Brain microvascular endothelial cell (primary cell): ENCODE measurements around the gene CLINT1.

Experiments
- DNase-seq: peaks from one replicate; pipeline ENCODE4 v3.0.0-alpha.2; 2020
- H3K27ac ChIP-seq: fragments of 250-450 bp; sonication (Bioruptor Pico); 2 replicates; pipeline ENCODE4 v1.5.1; 2020; ENCODE audit warnings: mild to moderate bottlenecking, moderate library complexity
- H3K27me3 ChIP-seq: fragments of 250-450 bp; sonication (Bioruptor Pico); replicated peaks from 2 replicates; pipeline ENCODE4 v1.5.1; 2020; ENCODE audit warnings: mild to moderate bottlenecking
- H3K36me3 ChIP-seq: fragments of 250-450 bp; sonication (Bioruptor Pico); replicated peaks from 2 replicates; pipeline ENCODE4 v1.5.1; 2020; ENCODE audit warnings: mild to moderate bottlenecking
- H3K4me3 ChIP-seq: 2 replicates; pipeline ENCODE4 v1.5.1; 2011; ENCODE audit warnings: low read depth, mild to moderate bottlenecking, control low read depth, low read length, moderate library complexity
- in situ Hi-C: cut with HindIII; loops from 2 replicates; pipeline ENCODE4 v1.10.0; 2017; ENCODE audit warnings: low sequenced_read_pairs, low pct_ligation_motif_present
- TF ChIP-seq, protein P1 (sequence below): IDR thresholded peaks from 2 replicates; pipeline ENCODE4 v1.5.1; 2011; ENCODE audit warnings: low read depth, mild to moderate bottlenecking, moderate library complexity, low read length, control low read depth, inconsistent platforms; ENCODE audit errors: missing control alignments

The CLINT1 gene

DNA sequence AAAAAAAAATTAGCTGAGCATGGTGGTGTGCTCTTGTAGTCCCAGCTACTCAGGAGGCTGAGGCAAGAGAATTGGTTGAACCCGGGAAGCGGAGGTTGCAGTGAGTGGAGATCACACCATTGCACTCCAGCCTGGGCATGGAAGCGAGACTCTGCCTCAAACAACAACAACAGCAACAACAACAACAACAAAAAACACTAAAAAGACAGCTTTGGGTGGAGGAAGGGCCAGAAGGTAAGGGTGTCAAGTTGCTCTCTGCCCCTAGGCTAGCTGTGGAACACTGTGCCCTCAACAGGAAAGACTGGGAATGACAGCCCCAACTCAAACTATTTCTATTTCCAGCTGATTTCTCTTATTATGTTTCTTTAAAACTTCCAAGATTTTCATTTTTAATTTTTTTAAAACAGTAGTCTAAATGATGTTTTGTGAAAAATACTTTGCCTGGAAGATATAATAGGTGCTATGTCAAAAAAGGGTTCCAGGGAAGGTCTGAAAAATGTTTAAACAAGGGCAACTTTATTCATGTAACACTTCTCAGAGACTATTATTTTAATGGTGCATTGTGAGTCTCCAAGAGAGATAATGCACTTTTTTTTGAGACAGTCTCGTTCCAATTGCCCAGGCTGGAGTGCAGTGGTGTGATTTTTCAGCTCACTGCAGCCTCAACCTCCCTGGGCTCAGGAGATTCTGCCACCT lies 29.9 kb downstream of the CLINT1 start:
- no peak for DNase-seq
- H3K36me3 ChIP-seq: no peaks in the 10 kb centered on the region
- in situ Hi-C loops: no loop called here
- TF ChIP-seq, protein P1, sequence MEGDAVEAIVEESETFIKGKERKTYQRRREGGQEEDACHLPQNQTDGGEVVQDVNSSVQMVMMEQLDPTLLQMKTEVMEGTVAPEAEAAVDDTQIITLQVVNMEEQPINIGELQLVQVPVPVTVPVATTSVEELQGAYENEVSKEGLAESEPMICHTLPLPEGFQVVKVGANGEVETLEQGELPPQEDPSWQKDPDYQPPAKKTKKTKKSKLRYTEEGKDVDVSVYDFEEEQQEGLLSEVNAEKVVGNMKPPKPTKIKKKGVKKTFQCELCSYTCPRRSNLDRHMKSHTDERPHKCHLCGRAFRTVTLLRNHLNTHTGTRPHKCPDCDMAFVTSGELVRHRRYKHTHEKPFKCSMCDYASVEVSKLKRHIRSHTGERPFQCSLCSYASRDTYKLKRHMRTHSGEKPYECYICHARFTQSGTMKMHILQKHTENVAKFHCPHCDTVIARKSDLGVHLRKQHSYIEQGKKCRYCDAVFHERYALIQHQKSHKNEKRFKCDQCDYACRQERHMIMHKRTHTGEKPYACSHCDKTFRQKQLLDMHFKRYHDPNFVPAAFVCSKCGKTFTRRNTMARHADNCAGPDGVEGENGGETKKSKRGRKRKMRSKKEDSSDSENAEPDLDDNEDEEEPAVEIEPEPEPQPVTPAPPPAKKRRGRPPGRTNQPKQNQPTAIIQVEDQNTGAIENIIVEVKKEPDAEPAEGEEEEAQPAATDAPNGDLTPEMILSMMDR: peak; percentile 59
- H3K27ac ChIP-seq: no peak overlapping the region
- no peaks in the 10 kb centered on the region for H3K27me3 ChIP-seq
- H3K4me3 ChIP-seq: no peak overlapping the region

DNA sequence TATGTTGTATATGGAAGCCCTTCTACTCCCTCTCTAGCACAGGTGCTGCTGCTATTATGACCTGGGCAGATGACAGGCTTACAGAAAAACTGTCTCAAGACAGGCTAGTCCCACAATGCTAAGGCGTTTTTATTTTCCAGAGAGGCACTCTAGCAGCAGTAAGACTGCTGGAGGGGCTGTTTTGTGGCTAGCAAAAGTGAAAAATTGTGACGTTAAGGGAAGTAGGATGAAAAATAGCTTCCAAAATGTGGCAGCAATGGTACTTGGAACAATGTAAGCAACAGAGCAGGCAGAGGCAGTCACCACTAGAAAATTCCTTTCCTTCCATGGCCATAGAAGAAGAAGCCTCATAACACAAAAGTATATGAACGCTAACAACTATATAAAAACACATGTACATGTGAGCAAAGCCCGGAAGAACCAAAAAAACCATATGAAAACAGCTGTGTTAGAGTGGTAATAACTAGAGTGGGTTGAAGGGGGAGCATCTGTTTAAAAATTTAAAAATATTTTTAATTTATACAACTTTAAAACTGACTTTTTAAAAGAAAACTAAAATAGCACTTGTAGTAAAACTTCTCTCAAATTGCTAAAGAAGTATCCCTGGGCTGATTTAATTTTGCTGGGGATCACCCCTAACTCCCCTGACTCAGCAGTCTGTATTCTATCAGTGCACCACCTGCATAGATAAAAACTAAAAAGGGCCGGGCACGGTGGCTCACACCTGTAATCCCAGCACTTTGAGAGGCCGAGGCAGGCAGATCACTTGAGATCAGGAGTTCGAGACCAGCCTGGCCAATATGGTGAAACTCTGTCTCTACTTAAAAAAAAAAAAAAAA lies 30.6 kb downstream of the CLINT1 start:
- in situ Hi-C loops: no loop called here
- H3K27ac ChIP-seq: no peak overlapping the region
- H3K36me3 ChIP-seq: no peaks in the 10 kb centered on the region
- H3K27me3 ChIP-seq: no peaks in the 10 kb centered on the region
- H3K4me3 ChIP-seq: no peak overlapping the region
- no peak for DNase-seq
- TF ChIP-seq, protein P1: no peak

DNA sequence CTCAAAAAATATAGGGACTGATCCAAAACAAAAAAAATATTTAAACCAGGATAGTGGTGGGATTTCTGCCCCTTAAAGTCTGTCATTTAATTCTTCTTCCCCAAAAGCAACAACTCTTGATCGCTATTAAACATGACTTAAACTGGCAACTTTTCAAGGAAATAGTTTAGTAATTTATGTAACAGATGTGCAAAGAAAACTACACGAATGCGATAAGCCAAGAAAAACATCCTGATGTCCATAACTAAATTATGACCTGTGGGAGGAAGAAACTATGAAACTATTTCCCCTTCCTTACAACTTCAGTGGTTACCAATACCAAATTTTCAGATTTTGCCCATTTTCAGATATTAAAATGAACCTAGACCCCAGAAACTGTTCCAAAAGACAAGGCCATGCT lies 31.5 kb downstream of the CLINT1 start:
- no peak overlapping the region for H3K4me3 ChIP-seq
- TF ChIP-seq, protein P1: no peak
- in situ Hi-C loops: no loop called here
- no peak overlapping the region for H3K27ac ChIP-seq
- no peaks in the 10 kb centered on the region for H3K27me3 ChIP-seq
- no peak for DNase-seq
- no peaks in the 10 kb centered on the region for H3K36me3 ChIP-seq

DNA sequence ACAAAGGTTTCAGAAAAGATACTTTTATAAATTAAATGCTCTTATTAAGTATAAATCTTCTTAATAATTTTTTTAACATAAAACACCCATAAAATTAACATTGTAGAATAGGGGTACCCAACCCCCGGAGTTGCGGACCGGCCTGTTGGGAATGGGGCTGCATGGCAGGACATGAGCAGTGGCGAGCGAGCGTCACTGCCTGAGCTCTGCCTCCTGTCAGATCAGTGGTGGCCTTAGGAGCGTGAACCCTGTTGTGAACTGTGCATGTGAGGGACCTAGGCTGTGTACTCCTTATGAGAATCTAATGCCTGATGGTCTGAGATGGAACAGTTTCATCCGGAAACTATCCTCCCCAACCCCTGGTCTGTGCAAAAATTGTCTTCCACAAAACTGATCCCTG lies 35.3 kb downstream of the CLINT1 start:
- TF ChIP-seq, protein P1: no peak
- Histone ChIP-seq H3K4me3 (no peak overlapping the region), H3K36me3 (no peaks in the 10 kb centered on the region), H3K27ac (no peak overlapping the region), H3K27me3 (no peaks in the 10 kb centered on the region)
- DNase-seq: no peak
- in situ Hi-C loops: no loop called here

DNA sequence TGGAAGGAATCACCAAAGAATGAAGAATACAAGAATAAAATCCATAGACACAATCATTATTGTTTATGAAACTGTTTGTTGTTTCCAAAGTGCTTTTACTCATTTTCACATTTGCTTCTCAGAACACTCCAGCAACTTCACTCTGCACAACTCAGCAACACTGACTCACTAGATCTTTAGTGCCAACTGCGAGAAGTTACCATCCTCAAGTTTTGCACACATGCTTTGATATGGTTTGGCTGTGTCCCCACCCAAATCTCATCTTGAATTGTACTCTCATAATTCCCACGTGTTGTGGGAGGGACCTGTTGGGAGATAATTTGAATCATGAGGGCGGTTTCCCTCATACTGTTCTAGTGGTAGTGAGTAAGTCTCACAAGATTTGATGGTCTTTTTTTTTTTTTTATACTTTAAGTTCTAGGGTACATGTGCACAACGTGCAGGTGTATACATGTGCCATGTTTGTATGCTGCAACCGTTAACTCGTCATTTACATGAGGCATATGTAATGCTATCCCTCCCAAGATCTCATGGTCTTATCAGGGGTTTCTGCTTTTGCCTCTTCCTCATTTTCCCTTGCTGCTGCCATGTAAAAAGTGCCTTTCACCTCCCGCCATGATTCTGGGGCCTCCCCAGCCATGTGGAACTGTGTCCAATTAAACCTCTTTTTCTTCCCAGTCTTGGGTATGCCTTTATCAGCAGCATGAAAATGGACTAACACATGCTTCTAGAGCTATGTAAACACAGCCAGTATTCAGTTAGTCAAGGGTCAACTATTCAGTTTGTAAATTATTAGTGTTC lies 36.9 kb downstream of the CLINT1 start:
- no peaks in the 10 kb centered on the region for H3K36me3 ChIP-seq
- DNase-seq: peak; percentile 25
- no peaks in the 10 kb centered on the region for H3K27me3 ChIP-seq
- TF ChIP-seq, protein P1: no peak
- H3K4me3 ChIP-seq: no peak overlapping the region
- in situ Hi-C loops: no loop called here
- H3K27ac ChIP-seq: no peak overlapping the region
